ENCODE results near the gene NLGN1.

The NLGN1 gene

GRCh38 chr3:173706630-173707029 is 309.1 kb downstream of the NLGN1 start:
- DNase-seq (ENCODE audit: low read depth in 2 of 2, low spot score in 1 of 2) = no peak

- DNase-seq (ENCODE audit: low read depth in 2 of 2, low spot score in 1 of 2) = no peak
Observed at GRCh38 chr3:173708191-173708590, 310.6 kb downstream of the NLGN1 start.

DNA sequence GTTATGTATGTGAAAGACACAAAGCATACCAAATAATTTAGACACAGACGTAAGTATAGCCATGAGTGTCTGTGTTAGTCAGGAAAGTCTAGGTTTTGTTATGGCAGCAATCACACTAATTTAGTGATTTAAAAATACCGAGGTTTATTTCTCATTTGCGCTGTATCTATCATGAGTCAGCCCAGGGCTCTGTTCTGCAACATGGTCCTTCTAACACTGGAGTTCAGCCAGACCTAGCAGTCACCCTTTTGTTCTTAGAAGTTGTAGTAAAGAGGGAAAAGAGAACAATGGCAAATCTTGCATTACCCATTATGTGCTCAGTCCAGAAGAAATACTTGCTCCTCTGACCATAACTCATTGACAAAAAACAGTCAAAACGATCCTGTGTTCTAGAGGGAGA is 311.5 kb downstream of the NLGN1 start:
- no peak for DNase-seq (ENCODE audit: low read depth in 2 of 2, low spot score in 1 of 2)

GRCh38 chr3:173711619-173712018 is 314.1 kb downstream of the NLGN1 start:
- DNase-seq (ENCODE audit: low read depth in 2 of 2, low spot score in 1 of 2) = no peak

DNA sequence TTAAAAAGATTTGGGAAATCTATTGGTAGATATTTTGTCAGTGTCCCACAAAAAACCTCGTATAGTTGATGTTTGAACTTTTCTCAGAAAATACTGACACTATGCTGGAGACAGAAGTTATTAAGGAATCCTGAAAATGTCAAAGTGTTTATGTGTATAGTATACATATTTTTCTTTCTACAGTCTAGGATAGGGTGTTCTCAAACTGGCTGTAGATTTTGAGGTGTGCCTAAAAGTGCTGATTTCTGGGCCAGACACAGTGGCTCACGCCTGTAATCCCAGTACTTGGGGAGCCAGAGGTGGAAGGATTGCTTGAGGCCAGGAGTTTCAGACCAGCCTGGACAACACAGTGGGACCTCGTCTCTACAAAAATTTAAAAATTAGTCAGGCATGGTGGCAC is 322.0 kb downstream of the NLGN1 start:
- DNase-seq (ENCODE audit: low read depth in 2 of 2, low spot score in 1 of 2) = no peak

- no peak for DNase-seq (ENCODE audit: low read depth in 2 of 2, low spot score in 1 of 2)
Observed at GRCh38 chr3:173725507-173725906, 328.0 kb downstream of the NLGN1 start.

DNA sequence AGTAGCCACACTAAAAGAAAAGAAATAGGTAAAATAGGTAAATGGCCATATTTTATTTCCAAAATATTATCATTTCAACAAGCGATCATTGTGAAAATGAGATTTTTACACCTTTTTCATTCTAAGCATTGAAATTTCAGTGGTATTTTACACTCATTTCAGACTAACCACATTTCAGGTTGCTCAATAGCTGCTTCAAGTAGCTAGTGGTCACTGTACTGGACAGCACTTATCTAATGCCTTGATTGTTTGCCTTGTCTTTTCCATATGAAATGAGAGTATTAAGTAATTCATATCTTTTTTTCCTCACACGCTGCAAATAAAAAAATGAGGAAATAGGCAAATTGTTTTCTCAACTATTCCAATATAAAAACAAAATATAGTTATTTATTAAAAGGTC is 332.8 kb downstream of the NLGN1 start:
- DNase-seq (ENCODE audit: low read depth in 2 of 2, low spot score in 1 of 2) = no peak

DNA sequence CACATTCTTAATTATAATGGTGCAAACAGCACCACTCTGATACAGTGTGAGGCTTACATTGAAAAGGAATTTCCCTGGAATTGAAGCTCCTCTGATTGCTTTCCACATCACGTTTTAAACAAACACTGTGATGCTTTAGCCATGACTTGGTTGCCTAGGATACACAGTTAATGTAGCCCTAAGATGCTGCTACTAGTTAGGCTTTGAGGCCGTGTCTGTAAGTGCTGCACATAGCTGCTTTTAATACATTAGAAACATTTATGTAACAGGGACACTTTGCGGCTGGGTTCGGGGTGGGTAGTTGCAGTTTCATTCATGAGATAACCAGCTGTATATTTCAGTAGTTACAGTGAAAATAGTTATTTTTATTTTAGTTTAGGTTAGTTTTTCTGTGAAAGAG is 334.7 kb downstream of the NLGN1 start:
- no peak for DNase-seq (ENCODE audit: low read depth in 2 of 2, low spot score in 1 of 2)

GRCh38 chr3:173733029-173733652 is 335.6 kb downstream of the NLGN1 start:
- DNase-seq (ENCODE audit: low read depth in 2 of 2, low spot score in 1 of 2) = no peak

GRCh38 chr3:173734473-173734872 is 336.9 kb downstream of the NLGN1 start:
- no peak for DNase-seq (ENCODE audit: low read depth in 2 of 2, low spot score in 1 of 2)

DNA sequence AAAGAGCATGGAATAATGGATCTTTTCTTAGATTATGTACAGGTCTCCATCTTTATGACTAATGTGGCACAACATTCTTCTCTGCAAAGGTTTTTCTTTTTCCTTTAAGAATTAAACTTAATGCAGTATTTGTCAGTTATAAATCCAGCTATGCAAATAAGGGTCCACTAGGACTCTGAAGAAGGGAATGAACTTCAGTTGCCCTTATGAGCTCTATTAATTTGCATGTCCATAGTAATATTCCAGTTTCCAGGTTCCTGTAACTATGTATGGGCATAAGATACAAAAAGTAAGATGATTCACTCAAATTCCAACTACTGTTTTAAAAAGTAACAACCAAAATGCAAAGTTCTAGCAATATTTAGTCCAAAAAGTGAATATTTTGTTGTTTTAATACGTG is 337.4 kb downstream of the NLGN1 start:
- DNase-seq (ENCODE audit: low read depth in 2 of 2, low spot score in 1 of 2) = no peak

DNA sequence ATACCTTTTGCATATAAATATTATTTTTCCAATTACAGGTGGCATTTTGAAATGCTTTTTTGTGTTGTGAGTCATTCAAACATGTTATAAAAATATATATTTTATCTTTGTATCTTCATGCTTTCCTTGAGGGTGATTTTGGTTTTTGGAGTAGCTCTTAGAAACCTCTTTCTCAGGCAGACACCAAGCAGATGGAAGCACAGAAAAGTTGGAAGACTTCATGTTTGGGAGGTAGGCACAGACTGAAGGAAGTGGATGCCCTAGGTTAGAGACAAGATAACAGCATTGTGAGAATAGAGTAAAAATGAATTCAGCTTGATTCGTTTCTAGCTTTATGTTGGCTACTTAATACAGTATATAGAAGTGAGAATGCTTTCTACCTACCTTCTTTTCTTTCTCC is 338.3 kb downstream of the NLGN1 start:
- DNase-seq (ENCODE audit: low read depth in 2 of 2, low spot score in 1 of 2) = no peak

DNA sequence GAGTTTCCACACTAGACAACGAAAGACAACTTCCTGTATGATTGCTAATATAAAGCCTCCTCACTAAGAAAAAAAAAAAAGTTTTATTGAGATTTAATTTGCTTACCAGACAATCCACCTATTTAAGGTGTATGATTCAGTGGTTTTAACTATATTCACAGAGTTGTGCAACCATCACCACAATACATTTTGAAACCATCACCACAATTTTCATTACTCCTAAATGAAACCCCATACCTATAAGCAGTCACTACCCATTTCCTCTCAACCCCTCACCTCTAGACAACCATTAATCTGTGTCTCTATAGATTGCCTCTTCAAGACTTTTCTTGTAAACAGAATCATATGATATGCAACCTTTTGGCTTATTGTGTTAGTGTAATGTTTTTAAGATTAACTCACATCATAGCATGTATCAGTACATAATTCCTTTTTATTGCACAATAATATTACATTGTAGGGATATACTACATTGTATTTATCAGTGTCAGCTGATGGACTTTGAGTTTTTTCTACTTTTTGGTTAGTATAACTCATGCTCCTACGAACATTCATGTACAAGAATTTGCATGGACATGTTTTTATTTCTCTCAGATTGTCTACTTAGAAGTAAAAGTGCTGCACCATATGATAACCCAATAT is 339.7 kb downstream of the NLGN1 start:
- DNase-seq (ENCODE audit: low read depth in 2 of 2, low spot score in 1 of 2) = no peak

DNA sequence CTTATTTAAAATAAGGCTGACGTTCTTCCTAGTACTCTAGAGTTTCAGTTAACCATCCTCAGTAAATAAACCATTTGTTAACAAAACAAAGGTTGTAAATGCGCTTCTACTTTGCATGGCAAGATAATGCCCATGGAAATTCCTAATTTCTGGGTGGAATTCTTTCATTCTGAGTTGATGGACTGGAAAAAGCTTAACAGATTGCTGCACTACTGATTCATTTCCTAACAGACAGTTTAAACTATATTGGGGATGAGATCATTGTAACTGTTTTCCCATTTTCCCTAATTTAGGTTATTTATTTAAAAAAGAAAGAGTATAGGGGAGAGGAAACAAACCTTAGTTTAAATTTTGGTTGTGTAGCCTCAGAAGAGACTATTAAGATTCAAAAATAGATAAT is 342.2 kb downstream of the NLGN1 start:
- no peak for DNase-seq (ENCODE audit: low read depth in 2 of 2, low spot score in 1 of 2)

DNA sequence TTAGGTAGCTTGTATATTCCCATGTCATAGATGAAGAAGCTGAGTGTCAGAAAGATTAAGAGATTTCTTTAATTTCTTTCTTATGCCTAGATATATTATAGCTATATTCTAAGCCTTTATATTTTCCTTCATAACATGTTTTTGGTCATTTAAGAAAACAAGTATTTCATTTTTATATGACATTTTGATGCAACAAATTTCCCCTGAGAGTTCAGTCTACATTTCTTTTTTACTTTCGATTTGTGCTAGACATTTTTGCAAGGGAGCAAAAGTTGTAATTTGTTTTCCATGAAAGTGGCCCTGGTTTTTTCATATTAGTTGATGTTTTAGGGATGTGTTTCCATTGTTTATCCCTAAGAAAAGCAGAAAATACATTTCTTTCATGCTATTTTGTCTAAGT is 344.9 kb downstream of the NLGN1 start:
- DNase-seq (ENCODE audit: low read depth in 2 of 2, low spot score in 1 of 2) = no peak

- no peak for DNase-seq (ENCODE audit: low read depth in 2 of 2, low spot score in 1 of 2)
Observed at GRCh38 chr3:173743111-173743510, 345.6 kb downstream of the NLGN1 start.

DNA sequence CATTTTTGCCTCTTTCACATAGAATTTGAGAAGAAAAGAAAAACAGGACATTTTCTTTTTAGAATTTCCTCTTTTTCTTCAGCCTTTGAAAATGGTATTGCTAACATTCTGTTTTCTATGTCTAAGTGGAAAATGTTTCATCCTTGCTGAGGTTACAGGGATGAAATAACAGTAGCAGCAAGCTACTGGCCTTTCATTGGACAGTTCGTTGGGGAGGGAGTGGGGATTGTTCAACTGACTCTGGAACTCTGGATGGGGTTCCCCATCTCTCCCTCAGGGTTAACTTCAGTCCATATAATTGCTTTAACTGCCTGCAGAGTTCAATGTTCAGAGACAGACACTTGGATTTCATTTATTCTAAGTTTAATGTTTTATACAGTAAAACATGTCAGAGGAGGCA is 346.0 kb downstream of the NLGN1 start:
- no peak for DNase-seq (ENCODE audit: low read depth in 2 of 2, low spot score in 1 of 2)

GRCh38 chr3:173744479-173744878 is 346.9 kb downstream of the NLGN1 start:
- no peak for DNase-seq (ENCODE audit: low read depth in 2 of 2, low spot score in 1 of 2)

DNA sequence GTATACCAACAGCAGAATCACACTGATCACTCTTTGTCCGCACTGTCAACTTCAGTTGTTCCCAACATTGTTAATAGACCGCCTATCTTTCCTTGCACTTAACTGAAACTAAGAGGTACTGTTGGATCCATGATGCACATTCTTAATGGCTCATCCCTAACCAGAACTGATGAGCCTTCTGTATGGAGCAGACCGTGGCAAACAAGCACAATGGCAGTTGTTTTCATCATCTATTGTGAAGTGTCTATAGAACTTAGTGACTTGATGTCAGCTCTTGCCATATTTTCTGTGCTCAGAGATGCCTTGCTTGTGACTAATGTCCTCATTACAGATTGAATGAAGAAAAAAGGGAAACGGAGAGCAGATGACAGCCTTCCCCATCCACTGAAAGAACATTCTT is 347.4 kb downstream of the NLGN1 start:
- no peak for DNase-seq (ENCODE audit: low read depth in 2 of 2, low spot score in 1 of 2)

- DNase-seq (ENCODE audit: low read depth in 2 of 2, low spot score in 1 of 2) = no peak
Observed at GRCh38 chr3:173745952-173746682, 348.6 kb downstream of the NLGN1 start.

GRCh38 chr3:173747427-173747826 is 349.9 kb downstream of the NLGN1 start:
- no peak for DNase-seq (ENCODE audit: low read depth in 2 of 2, low spot score in 1 of 2)

- no peak for DNase-seq (ENCODE audit: low read depth in 2 of 2, low spot score in 1 of 2)
Observed at GRCh38 chr3:173748105-173748504, 350.6 kb downstream of the NLGN1 start.

GRCh38 chr3:173750095-173750494 is 352.6 kb downstream of the NLGN1 start:
- no peak for DNase-seq (ENCODE audit: low read depth in 2 of 2, low spot score in 1 of 2)

Data from stimulated activated CD8-positive, alpha-beta memory T cell treated with anti-CD3 and anti-CD28 coated beads, Interleukin-4, amount 100 ng/mL, for 1 hour (primary cell).